Measurements from ENCODE around the gene HOXB2. TPM values are rescaled to one million over a fixed set of nuclear protein-coding genes. Genes with fewer than 3 reads are reported as not detected.

The HOXB2 gene
- total and polyA plus RNA-seq, 9 of the 15 experiments (the other 6 are each of a cell fraction or from before 2014, with no cell fraction given), result 2.1 to 97.7 (median 21.2) TPM

- TF ChIP-seq RERE (CRISPR knock-in tag; IDR thresholded peaks at IDR 0.05; ENCODE audit: borderline replicate concordance) (no peak), PBX2 (CRISPR knock-in tag; IDR thresholded peaks at IDR 0.05; ENCODE audit: low read depth) (no peak), PBX2 (tag; conservative IDR thresholded peaks at IDR 0.05; ENCODE audit: low read depth) (no peak), MTF1 (CRISPR knock-in tag; IDR thresholded peaks at IDR 0.05; ENCODE audit: borderline replicate concordance) (no peak)
Measured at GRCh38 chr17:48502312-48502711, 42.6 kb downstream of the HOXB2 start (continued).
